Measurements from ENCODE around the gene ARMC5. TPM values are rescaled to one million over a fixed set of nuclear protein-coding genes. Genes with fewer than 3 reads are reported as not detected.

Gene ARMC5
- total and polyA plus RNA-seq, 8 donors = 2.6 to 29.8 (median 11.3) TPM; not detected in 1

GRCh38 chr16:31476303-31477219, 17.3 kb downstream of the ARMC5 start:
- intact Hi-C loops (cut with DNase I; ENCODE audit: low total_unique reads) = no loop called here

GRCh38 chr16:31477220-31478216, 18.2 kb downstream of the ARMC5 start:
- intact Hi-C loops (cut with DNase I; ENCODE audit: low total_unique reads) = no loop called here
- DNase-seq = peak; percentile 86
- TF ChIP-seq POLR2AphosphoS5 (IDR thresholded peaks at IDR 0.05) (peak in 1 of 3 donors; percentile 70), EP300 (IDR thresholded peaks at IDR 0.05) (no peak), POLR2A (IDR thresholded peaks at IDR 0.05) (no peak), CTCF (IDR thresholded peaks at IDR 0.05) (peak in 5 of 7 experiments; percentile 11 to 63 (median 40))

More at GRCh38 chr16:31476303-31477219, 17.3 kb downstream of the ARMC5 start:
- TF ChIP-seq CTCF (IDR thresholded peaks at IDR 0.05) (no peak), EP300 (IDR thresholded peaks at IDR 0.05) (no peak), POLR2AphosphoS5 (IDR thresholded peaks at IDR 0.05) (peak in 2 of 3 donors; percentile 78 to 87), POLR2A (IDR thresholded peaks at IDR 0.05) (peak in 1 of 4 donors; percentile 25)
- Histone ChIP-seq H3K9me3 (no peaks in the 10 kb centered on the region), H3K4me3 (peak overlapping the region; percentile 37 to 59 (median 45)), H3K36me3 (peaks cover 21 to 51% (median 42%) of the 10 kb centered on the region in 4 donors), H3K27me3 (peaks cover 0 to 14% (median 0%) of the 10 kb centered on the region in 3 donors), H3K27ac (peak overlapping the region; percentile 82 to 93 (median 88)), H3K4me1 (peaks cover 29 to 78% (median 58%) of the 10 kb centered on the region in 4 donors)
- 12 to 34% (median 20%) methylated on average over 51 to 68 of the region's 68 CpGs for WGBS, 5 donors
- peak; percentile 91 to 93 for DNase-seq

GRCh38 chr16:31478956-31479355, 19.7 kb downstream of the ARMC5 start:
- peaks cover 23 to 54% (median 39%) of the 10 kb centered on the region in 4 donors for H3K4me1 ChIP-seq
- 83 to 90% (median 85%) methylated on average over 3 of the region's 3 CpGs for WGBS, 5 donors
- no peak overlapping the region for H3K27ac ChIP-seq
- no peak overlapping the region for H3K4me3 ChIP-seq
- H3K27me3 ChIP-seq = no peaks in the 10 kb centered on the region
- no peaks in the 10 kb centered on the region for H3K9me3 ChIP-seq
- intact Hi-C loops (cut with DNase I; ENCODE audit: low total_unique reads) = no loop called here
- DNase-seq = no peak
- no peak for TF ChIP-seq EP300 (IDR thresholded peaks at IDR 0.05)
- no peak for TF ChIP-seq CTCF (IDR thresholded peaks at IDR 0.05)
- TF ChIP-seq POLR2AphosphoS5 (IDR thresholded peaks at IDR 0.05) = no peak
- TF ChIP-seq POLR2A (IDR thresholded peaks at IDR 0.05) = no peak
- peaks cover 21 to 44% (median 39%) of the 10 kb centered on the region in 4 donors for H3K36me3 ChIP-seq

More at GRCh38 chr16:31477220-31478216, 18.2 kb downstream of the ARMC5 start:
- peak overlapping the region; percentile 37 to 59 (median 45) for H3K4me3 ChIP-seq
- peaks cover 0 to 4% (median 0%) of the 10 kb centered on the region in 3 donors for H3K27me3 ChIP-seq
- H3K9me3 ChIP-seq = no peaks in the 10 kb centered on the region
- peak overlapping the region; percentile 82 to 93 (median 88) for H3K27ac ChIP-seq
- WGBS, 5 donors = 19 to 38% (median 33%) methylated on average over 23 to 67 of the region's 67 CpGs
- H3K36me3 ChIP-seq = peaks cover 21 to 51% (median 42%) of the 10 kb centered on the region in 4 donors
- H3K4me1 ChIP-seq = peaks cover 29 to 68% (median 49%) of the 10 kb centered on the region in 4 donors

All from stomach (tissue), 9 donors.